ENCODE data around the gene CTDSPL. TPM values are rescaled to one million over a fixed set of nuclear protein-coding genes. Genes with fewer than 3 reads are reported as not detected.

CTDSPL gene
- total RNA-seq, 1 donor from 2014 or later, result 30.6 TPM

GRCh38 chr3:37825744-37826400, 35.8 kb upstream of the CTDSPL start:
- no peak for DNase-seq (ENCODE audit: low read depth)
- Histone ChIP-seq H3K27me3 (ENCODE audit: control insufficient read depth, insufficient read depth, low read length) (no peaks in the 10 kb centered on the region), H3K4me3 (ENCODE audit: low read depth, low read length) (no peak overlapping the region), H3K36me3 (ENCODE audit: control insufficient read depth, insufficient read depth, low read length) (no peaks in the 10 kb centered on the region)
- TF ChIP-seq CTCF (IDR thresholded peaks at IDR 0.05; ENCODE audit: insufficient read depth, low read length, poor library complexity, severe bottlenecking), result no peak

- no peak overlapping the region for H3K4me3 ChIP-seq (ENCODE audit: low read depth, low read length)
- no peaks in the 10 kb centered on the region for H3K27me3 ChIP-seq (ENCODE audit: control insufficient read depth, insufficient read depth, low read length)
- no peak for TF ChIP-seq CTCF (IDR thresholded peaks at IDR 0.05; ENCODE audit: insufficient read depth, low read length, poor library complexity, severe bottlenecking)
- H3K36me3 ChIP-seq (ENCODE audit: control insufficient read depth, insufficient read depth, low read length), result no peaks in the 10 kb centered on the region
- no peak for DNase-seq (ENCODE audit: low read depth)
Measured at GRCh38 chr3:37826502-37826901, 35.2 kb upstream of the CTDSPL start.

GRCh38 chr3:37826933-37827332, 34.7 kb upstream of the CTDSPL start:
- Histone ChIP-seq H3K4me3 (ENCODE audit: low read depth, low read length) (no peak overlapping the region), H3K27me3 (ENCODE audit: control insufficient read depth, insufficient read depth, low read length) (no peaks in the 10 kb centered on the region), H3K36me3 (ENCODE audit: control insufficient read depth, insufficient read depth, low read length) (no peaks in the 10 kb centered on the region)
- DNase-seq (ENCODE audit: low read depth), result no peak
- no peak for TF ChIP-seq CTCF (IDR thresholded peaks at IDR 0.05; ENCODE audit: insufficient read depth, low read length, poor library complexity, severe bottlenecking)

DNA sequence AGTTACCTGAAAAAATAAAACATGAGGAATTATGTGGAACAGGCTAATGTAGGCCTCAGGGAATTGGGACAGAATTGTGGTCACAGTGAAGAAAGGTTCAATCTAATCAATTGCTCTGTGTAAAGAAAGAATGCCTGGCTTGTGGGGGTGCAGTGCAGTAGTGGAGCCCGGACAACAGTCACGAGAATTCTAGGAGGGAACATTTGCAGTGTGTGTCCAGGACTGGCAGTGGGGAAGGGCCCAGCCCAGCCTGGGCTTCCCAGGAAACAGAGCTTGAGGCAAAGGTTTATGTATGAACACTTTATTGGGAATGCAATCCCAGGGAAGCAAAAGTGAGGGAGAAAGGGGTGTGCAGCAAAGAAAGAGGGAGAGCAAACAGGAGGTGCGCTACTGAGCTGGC, 29.2 kb upstream of the CTDSPL start:
- Histone ChIP-seq H3K4me3 (ENCODE audit: low read depth, low read length) (no peak overlapping the region), H3K36me3 (ENCODE audit: control insufficient read depth, insufficient read depth, low read length) (no peaks in the 10 kb centered on the region), H3K27me3 (ENCODE audit: control insufficient read depth, insufficient read depth, low read length) (no peaks in the 10 kb centered on the region)
- TF ChIP-seq CTCF (IDR thresholded peaks at IDR 0.05; ENCODE audit: insufficient read depth, low read length, poor library complexity, severe bottlenecking), result no peak
- no peak for DNase-seq (ENCODE audit: low read depth)

DNA sequence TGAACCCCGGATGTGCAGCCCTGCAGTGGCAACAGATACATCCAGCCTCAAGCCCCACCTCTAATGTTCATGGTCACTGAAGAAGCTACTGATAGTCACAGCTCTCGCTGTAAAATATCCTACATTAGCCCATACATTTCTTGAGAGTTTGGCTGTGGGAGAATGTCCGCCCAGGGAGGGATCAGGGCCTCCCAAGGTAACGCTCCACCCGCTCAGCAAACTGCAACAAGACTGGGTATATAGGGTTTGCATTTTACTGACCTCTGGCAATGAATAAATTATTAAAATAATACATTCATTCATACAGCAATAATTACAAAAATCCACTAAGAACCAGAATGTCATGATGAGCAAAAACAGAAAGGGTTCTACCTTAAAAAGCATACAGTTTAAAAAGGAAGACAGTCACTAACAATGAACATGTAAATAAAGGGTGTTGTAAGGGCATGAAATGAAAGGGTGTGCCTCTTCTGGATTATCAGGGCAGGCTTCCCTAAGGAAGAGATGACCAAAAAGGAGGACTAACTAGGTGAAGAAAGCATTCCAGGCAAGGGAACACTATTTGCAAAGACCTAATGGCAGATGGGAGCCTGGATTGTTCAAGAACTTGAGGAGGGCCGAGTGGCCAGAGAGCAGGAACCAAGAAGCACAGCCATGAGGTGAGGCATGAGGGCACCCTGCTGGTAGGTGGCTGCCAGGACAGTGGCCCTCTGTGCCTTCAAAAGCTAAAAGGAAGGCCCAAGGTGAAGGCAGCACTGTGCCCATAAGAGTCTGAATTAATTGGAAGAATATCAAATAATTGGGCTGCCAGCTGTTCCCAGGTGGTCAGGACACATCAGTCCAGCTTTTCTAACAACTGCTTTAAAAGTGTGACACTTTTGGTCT, 28.1 kb upstream of the CTDSPL start:
- H3K27me3 ChIP-seq (ENCODE audit: control insufficient read depth, insufficient read depth, low read length), result no peaks in the 10 kb centered on the region
- H3K36me3 ChIP-seq (ENCODE audit: control insufficient read depth, insufficient read depth, low read length), result no peaks in the 10 kb centered on the region
- TF ChIP-seq CTCF (IDR thresholded peaks at IDR 0.05; ENCODE audit: insufficient read depth, low read length, poor library complexity, severe bottlenecking), result no peak
- H3K4me3 ChIP-seq (ENCODE audit: low read depth, low read length), result no peak overlapping the region
- no peak for DNase-seq (ENCODE audit: low read depth)
